Liver (tissue), 9 donors: Measurements from ENCODE around the gene JPH3. TPM values are rescaled to one million over a fixed set of nuclear protein-coding genes. Genes with fewer than 3 reads are reported as not detected.

Experiments
- DNase-seq: peaks from one replicate; pipeline ENCODE4 v3.0.0-alpha.2; 2017; ENCODE audit warnings: low spot score
- H3K27ac ChIP-seq, 2 donors: one replicate each; pipeline ENCODE4 v1.7.0; 2013; ENCODE audit warnings: inconsistent platforms in 2 of 2, low read length in 2 of 2, control low read depth in 1 of 2, low read depth in 1 of 2, mild to moderate bottlenecking in 1 of 2
- H3K27me3 ChIP-seq, 4 donors: one replicate each; pipeline versions ENCODE4 v1.6.1 to v1.7.0; 2013; ENCODE audit warnings: low read length in 3 of 4, inconsistent platforms in 1 of 4, mild to moderate bottlenecking in 1 of 4, moderate library complexity in 1 of 4; ENCODE audit not compliant: control insufficient read depth in 4 of 4, insufficient read depth in 4 of 4
- H3K36me3 ChIP-seq, 4 donors: one replicate each; pipeline versions ENCODE4 v1.6.1 to v1.7.0; 2013; ENCODE audit warnings: low read length in 3 of 4, mild to moderate bottlenecking in 3 of 4, low read depth in 1 of 4, moderate library complexity in 1 of 4; ENCODE audit not compliant: control insufficient read depth in 4 of 4, insufficient read depth in 3 of 4
- H3K4me1 ChIP-seq, 4 donors: one replicate each; pipeline versions ENCODE4 v1.6.1 to v1.7.0; 2013; ENCODE audit warnings: low read length in 3 of 4, mild to moderate bottlenecking in 3 of 4, moderate library complexity in 1 of 4; ENCODE audit not compliant: control insufficient read depth in 4 of 4, insufficient read depth in 4 of 4
- H3K4me3 ChIP-seq, 3 donors: one replicate each; pipeline versions ENCODE4 v1.6.1 to v1.7.0; 2013; ENCODE audit warnings: low read length in 3 of 3, control low read depth in 1 of 3, low read depth in 1 of 3, mild to moderate bottlenecking in 1 of 3
- H3K9ac ChIP-seq, 2 donors: one replicate each; pipeline ENCODE4 v1.7.0; 2013; ENCODE audit warnings: low read length in 2 of 2, mild to moderate bottlenecking in 2 of 2, moderate library complexity in 2 of 2, control low read depth in 1 of 2, low read depth in 1 of 2
- H3K9me3 ChIP-seq, 4 donors: one replicate each; pipeline versions ENCODE4 v1.6.1 to v1.7.0; 2013; ENCODE audit warnings: low read length in 3 of 4; ENCODE audit not compliant: control insufficient read depth in 4 of 4
- EGR1 ChIP-seq, 2 donors: IDR thresholded peaks; 2 replicates each; pipeline ENCODE4 v1.6.1; 2016 to 2018; ENCODE audit warnings: antibody characterized with exemption in 2 of 2, low read depth in 2 of 2
- FOXA1 ChIP-seq: IDR thresholded peaks from 2 replicates; pipeline ENCODE4 v1.6.1; 2016; ENCODE audit warnings: antibody characterized with exemption
- FOXA2 ChIP-seq: IDR thresholded peaks from 2 replicates; pipeline ENCODE4 v1.6.1; 2016; ENCODE audit warnings: antibody characterized with exemption
- GABPA ChIP-seq, 2 donors: IDR thresholded peaks in 1 of 2; conservative IDR thresholded peaks in 1 of 2; 2 replicates each; pipeline ENCODE4 v1.6.1; 2016; ENCODE audit warnings: antibody characterized with exemption in 2 of 2, mild to moderate bottlenecking in 1 of 2, moderate library complexity in 1 of 2
- HNF4A ChIP-seq, 2 donors: conservative IDR thresholded peaks; 2 replicates each; pipeline ENCODE4 v1.6.1; 2016; ENCODE audit warnings: antibody characterized with exemption in 2 of 2, mild to moderate bottlenecking in 2 of 2
- HNF4G ChIP-seq: IDR thresholded peaks from 2 replicates; pipeline ENCODE4 v1.6.1; 2016; ENCODE audit warnings: antibody characterized with exemption
- JUND ChIP-seq, 2 donors: IDR thresholded peaks; 2 replicates each; pipeline ENCODE4 v1.6.1; 2016; ENCODE audit warnings: antibody characterized with exemption in 2 of 2
- NR2F2 ChIP-seq: IDR thresholded peaks from 2 replicates; pipeline ENCODE4 v1.6.1; 2016; ENCODE audit warnings: antibody characterized with exemption
- RAD21 ChIP-seq, 2 donors: IDR thresholded peaks; 2 replicates each; pipeline ENCODE4 v1.6.1; 2016; ENCODE audit warnings: antibody characterized with exemption in 2 of 2, mild to moderate bottlenecking in 2 of 2
- RXRA ChIP-seq, 2 donors: IDR thresholded peaks; 2 replicates each; pipeline ENCODE4 v1.6.1; 2017 to 2018; ENCODE audit warnings: antibody characterized with exemption in 2 of 2, mild to moderate bottlenecking in 1 of 2
- SP1 ChIP-seq: IDR thresholded peaks from 2 replicates; pipeline ENCODE4 v1.6.1; 2018; ENCODE audit warnings: antibody characterized with exemption, mild to moderate bottlenecking
- TAF1 ChIP-seq: conservative IDR thresholded peaks from 2 replicates; pipeline ENCODE4 v1.6.1; 2016; ENCODE audit warnings: antibody characterized with exemption, mild to moderate bottlenecking
- YY1 ChIP-seq: IDR thresholded peaks from 2 replicates; pipeline ENCODE4 v1.6.1; 2016; ENCODE audit warnings: antibody characterized with exemption, mild to moderate bottlenecking
- WGBS: extraction: QIAGEN DNeasy Blood & Tissue Kit; methylation state at CpG from one replicate; pipeline ENCODE4 v1.1.7; 2013; 5-methylcytosine and 5-hydroxymethylcytosine counted together
- polyA plus RNA-seq, 2 donors: library from polyadenylated mRNA; stranded (reverse) in 1 of 2; unstranded in 1 of 2; fragments of 200-250 nt in 1 of 2; fragments of >200 nt in 1 of 2; fragmentation: Nextera tagmentation in 1 of 2; extraction: Ambion mirVana in 1 of 2; gene quantifications; one replicate each; pipeline versions ENCODE4 v1.2.1 to v1.2.3, GENCODE V29; 2013 to 2015
- total RNA-seq, 2 donors: library from RNA; depleted of rRNA; stranded (reverse); fragments of >200 nt; gene quantifications; one replicate each; pipeline ENCODE4 v1.2.3, GENCODE V29; 2014
- TF ChIP-seq, protein P1 (sequence below): IDR thresholded peaks from 2 replicates; pipeline ENCODE4 v1.6.1; 2016; ENCODE audit warnings: antibody characterized with exemption
- TF ChIP-seq, protein P2 (sequence below): IDR thresholded peaks from 2 replicates; pipeline ENCODE4 v1.6.1; 2016; ENCODE audit warnings: antibody characterized with exemption
- TF ChIP-seq, protein P3 (sequence below): fragments of 150-350 bp; IDR thresholded peaks from 2 replicates; pipeline ENCODE4 v1.5.1; 2017; ENCODE audit warnings: improper control_type of control experiment, low read depth, low read length; ENCODE audit not compliant: missing input control
- TF ChIP-seq, protein P4 (sequence below): IDR thresholded peaks from 2 replicates; pipeline ENCODE4 v1.6.1; 2016; ENCODE audit warnings: antibody characterized with exemption
- donor health status: healthy.
- donor health status: healthy.
- donor health status: healthy.
- donor health status: healthy.
- donor health status: healthy.

JPH3 gene
- total and polyA plus RNA-seq, 4 donors = under 0.01 to 0.09 (median 0.04) TPM

GRCh38 chr16:87638736-87639135, 36.4 kb downstream of the JPH3 start:
- WGBS = 83% methylated on average over 10 of the region's 10 CpGs
- H3K36me3 ChIP-seq = no peaks in the 10 kb centered on the region
- no peak overlapping the region for H3K4me3 ChIP-seq
- no peaks in the 10 kb centered on the region for H3K9me3 ChIP-seq
- H3K27ac ChIP-seq = no peak overlapping the region
- peaks cover 0 to 2% (median under 1%) of the 10 kb centered on the region in 4 donors for H3K27me3 ChIP-seq
- no peak for DNase-seq
- H3K4me1 ChIP-seq = peaks cover 2 to 15% (median 12%) of the 10 kb centered on the region in 4 donors
- no peak overlapping the region for H3K9ac ChIP-seq
- TF ChIP-seq RAD21 (IDR thresholded peaks at IDR 0.05) (no peak), HNF4G (no peak), NR2F2 (no peak), FOXA1 (no peak), JUND (IDR thresholded peaks at IDR 0.05) (no peak), TAF1 (no peak), HNF4A (conservative IDR thresholded peaks at IDR 0.05) (no peak), FOXA2 (no peak), RXRA (IDR thresholded peaks at IDR 0.05) (no peak), SP1 (no peak), GABPA (IDR thresholded peaks at IDR 0.05 in 1 of 2, conservative IDR thresholded peaks at IDR 0.05 in 1 of 2) (no peak), EGR1 (IDR thresholded peaks at IDR 0.05; ENCODE audit: low read depth in 2 of 2) (no peak), YY1 (no peak)
- TF ChIP-seq, protein P1, sequence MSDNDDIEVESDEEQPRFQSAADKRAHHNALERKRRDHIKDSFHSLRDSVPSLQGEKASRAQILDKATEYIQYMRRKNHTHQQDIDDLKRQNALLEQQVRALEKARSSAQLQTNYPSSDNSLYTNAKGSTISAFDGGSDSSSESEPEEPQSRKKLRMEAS = no peak
- TF ChIP-seq, protein P2, sequence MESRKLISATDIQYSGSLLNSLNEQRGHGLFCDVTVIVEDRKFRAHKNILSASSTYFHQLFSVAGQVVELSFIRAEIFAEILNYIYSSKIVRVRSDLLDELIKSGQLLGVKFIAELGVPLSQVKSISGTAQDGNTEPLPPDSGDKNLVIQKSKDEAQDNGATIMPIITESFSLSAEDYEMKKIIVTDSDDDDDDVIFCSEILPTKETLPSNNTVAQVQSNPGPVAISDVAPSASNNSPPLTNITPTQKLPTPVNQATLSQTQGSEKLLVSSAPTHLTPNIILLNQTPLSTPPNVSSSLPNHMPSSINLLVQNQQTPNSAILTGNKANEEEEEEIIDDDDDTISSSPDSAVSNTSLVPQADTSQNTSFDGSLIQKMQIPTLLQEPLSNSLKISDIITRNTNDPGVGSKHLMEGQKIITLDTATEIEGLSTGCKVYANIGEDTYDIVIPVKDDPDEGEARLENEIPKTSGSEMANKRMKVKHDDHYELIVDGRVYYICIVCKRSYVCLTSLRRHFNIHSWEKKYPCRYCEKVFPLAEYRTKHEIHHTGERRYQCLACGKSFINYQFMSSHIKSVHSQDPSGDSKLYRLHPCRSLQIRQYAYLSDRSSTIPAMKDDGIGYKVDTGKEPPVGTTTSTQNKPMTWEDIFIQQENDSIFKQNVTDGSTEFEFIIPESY = no peak
- TF ChIP-seq, protein P3, sequence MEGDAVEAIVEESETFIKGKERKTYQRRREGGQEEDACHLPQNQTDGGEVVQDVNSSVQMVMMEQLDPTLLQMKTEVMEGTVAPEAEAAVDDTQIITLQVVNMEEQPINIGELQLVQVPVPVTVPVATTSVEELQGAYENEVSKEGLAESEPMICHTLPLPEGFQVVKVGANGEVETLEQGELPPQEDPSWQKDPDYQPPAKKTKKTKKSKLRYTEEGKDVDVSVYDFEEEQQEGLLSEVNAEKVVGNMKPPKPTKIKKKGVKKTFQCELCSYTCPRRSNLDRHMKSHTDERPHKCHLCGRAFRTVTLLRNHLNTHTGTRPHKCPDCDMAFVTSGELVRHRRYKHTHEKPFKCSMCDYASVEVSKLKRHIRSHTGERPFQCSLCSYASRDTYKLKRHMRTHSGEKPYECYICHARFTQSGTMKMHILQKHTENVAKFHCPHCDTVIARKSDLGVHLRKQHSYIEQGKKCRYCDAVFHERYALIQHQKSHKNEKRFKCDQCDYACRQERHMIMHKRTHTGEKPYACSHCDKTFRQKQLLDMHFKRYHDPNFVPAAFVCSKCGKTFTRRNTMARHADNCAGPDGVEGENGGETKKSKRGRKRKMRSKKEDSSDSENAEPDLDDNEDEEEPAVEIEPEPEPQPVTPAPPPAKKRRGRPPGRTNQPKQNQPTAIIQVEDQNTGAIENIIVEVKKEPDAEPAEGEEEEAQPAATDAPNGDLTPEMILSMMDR = no peak

DNA sequence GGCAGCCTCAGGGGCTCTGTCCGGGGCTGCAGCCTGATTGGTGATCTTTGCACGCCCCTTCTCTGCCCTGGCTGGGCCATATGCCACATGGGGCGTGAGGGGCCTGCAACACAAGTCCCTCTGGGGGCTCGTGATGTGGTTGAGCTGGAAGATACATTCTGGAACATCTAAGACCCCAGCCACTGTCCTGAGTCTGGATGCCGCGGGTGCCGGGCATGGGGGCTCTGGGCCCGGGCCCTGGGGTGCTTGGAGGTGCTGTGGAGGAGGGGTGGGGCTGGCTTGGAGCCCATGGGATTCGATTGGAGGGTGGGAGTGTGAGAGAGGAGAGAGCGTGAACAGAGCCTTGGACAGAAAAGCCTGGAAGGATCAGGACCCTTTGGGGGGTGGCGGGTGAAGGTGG, 39.4 kb downstream of the JPH3 start:
- Histone ChIP-seq H3K4me1 (peaks cover 0 to under 1% (median under 1%) of the 10 kb centered on the region in 4 donors), H3K36me3 (no peaks in the 10 kb centered on the region), H3K4me3 (no peak overlapping the region), H3K9ac (no peak overlapping the region), H3K9me3 (no peaks in the 10 kb centered on the region), H3K27me3 (peaks cover 0 to 2% (median 0%) of the 10 kb centered on the region in 4 donors), H3K27ac (no peak overlapping the region)
- 73% methylated on average over 11 of the region's 11 CpGs for WGBS
- TF ChIP-seq TAF1 (no peak), RXRA (IDR thresholded peaks at IDR 0.05) (no peak), GABPA (IDR thresholded peaks at IDR 0.05 in 1 of 2, conservative IDR thresholded peaks at IDR 0.05 in 1 of 2) (no peak), JUND (IDR thresholded peaks at IDR 0.05) (no peak), HNF4A (conservative IDR thresholded peaks at IDR 0.05) (no peak), YY1 (no peak), FOXA2 (no peak), SP1 (no peak), NR2F2 (no peak), FOXA1 (no peak), RAD21 (IDR thresholded peaks at IDR 0.05) (no peak)
- TF ChIP-seq, protein P4, sequence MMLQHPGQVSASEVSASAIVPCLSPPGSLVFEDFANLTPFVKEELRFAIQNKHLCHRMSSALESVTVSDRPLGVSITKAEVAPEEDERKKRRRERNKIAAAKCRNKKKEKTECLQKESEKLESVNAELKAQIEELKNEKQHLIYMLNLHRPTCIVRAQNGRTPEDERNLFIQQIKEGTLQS = no peak
- TF ChIP-seq, protein P1 = no peak
- TF ChIP-seq, protein P3 = no peak
- no peak for DNase-seq
